Liver (tissue), 9 donors: Measurements from ENCODE around the gene RBMS3. TPM values are rescaled to one million over a fixed set of nuclear protein-coding genes. Genes with fewer than 3 reads are reported as not detected.

Experiments used
- DNase-seq: peaks from one replicate; pipeline ENCODE4 v3.0.0-alpha.2; 2017; ENCODE audit warnings: low spot score
- H3K27ac ChIP-seq, 2 donors: one replicate each; pipeline ENCODE4 v1.7.0; 2013; ENCODE audit warnings: inconsistent platforms in 2 of 2, low read length in 2 of 2, control low read depth in 1 of 2, low read depth in 1 of 2, mild to moderate bottlenecking in 1 of 2
- H3K27me3 ChIP-seq, 4 donors: one replicate each; pipeline versions ENCODE4 v1.6.1 to v1.7.0; 2013; ENCODE audit warnings: low read length in 3 of 4, inconsistent platforms in 1 of 4, mild to moderate bottlenecking in 1 of 4, moderate library complexity in 1 of 4; ENCODE audit not compliant: control insufficient read depth in 4 of 4, insufficient read depth in 4 of 4
- H3K36me3 ChIP-seq, 4 donors: one replicate each; pipeline versions ENCODE4 v1.6.1 to v1.7.0; 2013; ENCODE audit warnings: low read length in 3 of 4, mild to moderate bottlenecking in 3 of 4, low read depth in 1 of 4, moderate library complexity in 1 of 4; ENCODE audit not compliant: control insufficient read depth in 4 of 4, insufficient read depth in 3 of 4
- H3K4me1 ChIP-seq, 4 donors: one replicate each; pipeline versions ENCODE4 v1.6.1 to v1.7.0; 2013; ENCODE audit warnings: low read length in 3 of 4, mild to moderate bottlenecking in 3 of 4, moderate library complexity in 1 of 4; ENCODE audit not compliant: control insufficient read depth in 4 of 4, insufficient read depth in 4 of 4
- H3K4me3 ChIP-seq, 3 donors: one replicate each; pipeline versions ENCODE4 v1.6.1 to v1.7.0; 2013; ENCODE audit warnings: low read length in 3 of 3, control low read depth in 1 of 3, low read depth in 1 of 3, mild to moderate bottlenecking in 1 of 3
- H3K9ac ChIP-seq, 2 donors: one replicate each; pipeline ENCODE4 v1.7.0; 2013; ENCODE audit warnings: low read length in 2 of 2, mild to moderate bottlenecking in 2 of 2, moderate library complexity in 2 of 2, control low read depth in 1 of 2, low read depth in 1 of 2
- H3K9me3 ChIP-seq, 4 donors: one replicate each; pipeline versions ENCODE4 v1.6.1 to v1.7.0; 2013; ENCODE audit warnings: low read length in 3 of 4; ENCODE audit not compliant: control insufficient read depth in 4 of 4
- EGR1 ChIP-seq, 2 donors: IDR thresholded peaks; 2 replicates each; pipeline ENCODE4 v1.6.1; 2016 to 2018; ENCODE audit warnings: antibody characterized with exemption in 2 of 2, low read depth in 2 of 2
- FOXA1 ChIP-seq: IDR thresholded peaks from 2 replicates; pipeline ENCODE4 v1.6.1; 2016; ENCODE audit warnings: antibody characterized with exemption
- FOXA2 ChIP-seq: IDR thresholded peaks from 2 replicates; pipeline ENCODE4 v1.6.1; 2016; ENCODE audit warnings: antibody characterized with exemption
- GABPA ChIP-seq, 2 donors: IDR thresholded peaks in 1 of 2; conservative IDR thresholded peaks in 1 of 2; 2 replicates each; pipeline ENCODE4 v1.6.1; 2016; ENCODE audit warnings: antibody characterized with exemption in 2 of 2, mild to moderate bottlenecking in 1 of 2, moderate library complexity in 1 of 2
- HNF4A ChIP-seq, 2 donors: conservative IDR thresholded peaks; 2 replicates each; pipeline ENCODE4 v1.6.1; 2016; ENCODE audit warnings: antibody characterized with exemption in 2 of 2, mild to moderate bottlenecking in 2 of 2
- JUND ChIP-seq, 2 donors: IDR thresholded peaks; 2 replicates each; pipeline ENCODE4 v1.6.1; 2016; ENCODE audit warnings: antibody characterized with exemption in 2 of 2
- NR2F2 ChIP-seq: IDR thresholded peaks from 2 replicates; pipeline ENCODE4 v1.6.1; 2016; ENCODE audit warnings: antibody characterized with exemption
- RAD21 ChIP-seq, 2 donors: IDR thresholded peaks; 2 replicates each; pipeline ENCODE4 v1.6.1; 2016; ENCODE audit warnings: antibody characterized with exemption in 2 of 2, mild to moderate bottlenecking in 2 of 2
- RXRA ChIP-seq, 2 donors: IDR thresholded peaks; 2 replicates each; pipeline ENCODE4 v1.6.1; 2017 to 2018; ENCODE audit warnings: antibody characterized with exemption in 2 of 2, mild to moderate bottlenecking in 1 of 2
- SP1 ChIP-seq: IDR thresholded peaks from 2 replicates; pipeline ENCODE4 v1.6.1; 2018; ENCODE audit warnings: antibody characterized with exemption, mild to moderate bottlenecking
- YY1 ChIP-seq: IDR thresholded peaks from 2 replicates; pipeline ENCODE4 v1.6.1; 2016; ENCODE audit warnings: antibody characterized with exemption, mild to moderate bottlenecking
- WGBS: extraction: QIAGEN DNeasy Blood & Tissue Kit; methylation state at CpG from one replicate; pipeline ENCODE4 v1.1.7; 2013; 5-methylcytosine and 5-hydroxymethylcytosine counted together
- polyA plus RNA-seq, 2 donors: library from polyadenylated mRNA; stranded (reverse) in 1 of 2; unstranded in 1 of 2; fragments of 200-250 nt in 1 of 2; fragments of >200 nt in 1 of 2; fragmentation: Nextera tagmentation in 1 of 2; extraction: Ambion mirVana in 1 of 2; gene quantifications; one replicate each; pipeline versions ENCODE4 v1.2.1 to v1.2.3, GENCODE V29; 2013 to 2015
- total RNA-seq, 2 donors: library from RNA; depleted of rRNA; stranded (reverse); fragments of >200 nt; gene quantifications; one replicate each; pipeline ENCODE4 v1.2.3, GENCODE V29; 2014
- TF ChIP-seq, protein P1 (sequence below): IDR thresholded peaks from 2 replicates; pipeline ENCODE4 v1.6.1; 2016; ENCODE audit warnings: antibody characterized with exemption
- TF ChIP-seq, protein P2 (sequence below): IDR thresholded peaks from 2 replicates; pipeline ENCODE4 v1.6.1; 2016; ENCODE audit warnings: antibody characterized with exemption
- TF ChIP-seq, protein P3 (sequence below): IDR thresholded peaks from 2 replicates; pipeline ENCODE4 v1.6.1; 2016; ENCODE audit warnings: antibody characterized with exemption
- TF ChIP-seq, protein P4 (sequence below): fragments of 150-350 bp; IDR thresholded peaks from 2 replicates; pipeline ENCODE4 v1.5.1; 2017; ENCODE audit warnings: improper control_type of control experiment, low read depth, low read length; ENCODE audit not compliant: missing input control
- TF ChIP-seq, protein P5 (sequence below): IDR thresholded peaks from 2 replicates; pipeline ENCODE4 v1.6.1; 2016; ENCODE audit warnings: antibody characterized with exemption, mild to moderate bottlenecking
- donor health status: healthy.
- donor health status: healthy.
- donor health status: healthy.
- donor health status: healthy.
- donor health status: healthy.

The RBMS3 gene
- total and polyA plus RNA-seq, 4 donors, result 1.2 to 14.9 (median 9.3) TPM

DNA sequence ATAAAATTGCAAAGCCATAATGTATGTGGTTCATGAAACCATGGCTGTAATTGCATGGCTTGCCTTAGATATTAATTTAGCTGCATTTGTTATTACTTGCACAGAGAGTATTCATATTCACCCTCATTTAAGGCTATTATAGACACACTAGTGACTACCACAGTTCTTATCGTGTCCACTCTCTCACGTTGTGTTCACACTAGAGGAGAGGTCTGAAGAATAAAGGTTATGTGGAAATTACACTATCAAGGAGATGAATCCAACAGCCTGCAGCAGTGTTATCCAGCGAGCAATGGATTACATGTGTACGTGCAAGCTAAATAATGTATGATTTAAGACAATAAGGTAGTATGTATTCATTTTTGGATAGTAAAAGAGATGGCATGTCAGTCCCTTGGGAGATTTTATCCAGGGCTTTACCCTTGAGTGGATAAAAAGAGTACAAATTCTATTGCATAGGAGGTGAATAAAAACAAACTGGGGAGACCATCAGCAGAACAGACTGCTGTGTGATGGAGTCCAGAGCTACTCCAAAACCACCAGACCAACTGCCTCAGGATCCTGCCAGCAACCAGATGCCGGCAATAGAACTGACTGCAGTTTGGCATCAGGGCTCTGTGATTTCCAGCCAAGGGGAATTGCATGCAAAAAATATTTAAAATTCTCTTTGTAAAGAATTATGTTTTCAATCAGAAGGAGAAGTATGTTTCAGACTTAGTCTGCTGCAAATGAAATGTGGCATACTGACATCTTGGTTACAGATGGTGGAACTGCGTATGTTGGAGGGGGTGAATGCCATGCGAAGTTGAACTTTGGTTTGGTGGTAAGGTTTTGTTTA is 146.6 kb downstream of the RBMS3 start:
- DNase-seq, result no peak
- no peak overlapping the region for H3K27ac ChIP-seq
- 89% methylated on average over 7 of the region's 7 CpGs for WGBS

DNA sequence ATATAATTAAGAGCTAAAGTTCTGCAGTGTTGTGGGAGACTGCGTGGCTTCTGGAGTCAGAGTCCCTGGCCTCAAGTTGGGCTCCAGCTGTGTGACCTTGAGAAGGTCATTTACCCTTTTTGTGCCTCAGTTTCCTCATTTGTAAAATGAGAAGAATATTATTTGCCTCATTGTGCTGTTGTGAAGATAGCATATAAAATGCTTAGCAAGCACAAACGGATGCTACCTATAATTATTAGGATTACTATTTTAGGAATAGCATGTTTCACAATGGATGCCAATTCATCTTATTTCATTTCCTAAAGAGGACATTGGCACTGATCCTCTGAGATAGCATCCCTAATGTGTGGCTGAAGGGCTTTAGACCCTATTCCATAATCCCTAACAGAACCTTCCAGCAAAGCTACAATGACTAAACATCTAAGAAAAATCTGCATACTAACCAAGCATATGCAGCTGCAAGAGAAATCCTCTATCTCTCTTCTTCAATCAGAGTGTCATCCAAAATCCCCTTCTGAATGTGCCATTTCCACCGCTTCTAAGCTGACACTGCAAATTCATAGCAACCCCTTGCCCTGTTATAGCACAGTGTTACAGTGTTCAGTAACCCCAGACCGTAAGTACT is 148.3 kb downstream of the RBMS3 start:
- no peaks in the 10 kb centered on the region for H3K4me1 ChIP-seq
- H3K36me3 ChIP-seq, result no peaks in the 10 kb centered on the region
- no peak overlapping the region for H3K27ac ChIP-seq
- no peaks in the 10 kb centered on the region for H3K9me3 ChIP-seq
- no peak for DNase-seq
- WGBS, result 84% methylated on average over 4 of the region's 4 CpGs
- no peaks in the 10 kb centered on the region for H3K27me3 ChIP-seq
- no peak overlapping the region for H3K4me3 ChIP-seq
- peak; percentile 18 for TF ChIP-seq NR2F2
- TF ChIP-seq EGR1 (IDR thresholded peaks at IDR 0.05; ENCODE audit: low read depth in 2 of 2), result no peak
- H3K9ac ChIP-seq, result no peak overlapping the region

More for the DNA sequence above, 146.6 kb downstream of the RBMS3 start:
- Histone ChIP-seq H3K9me3 (no peaks in the 10 kb centered on the region), H3K27me3 (no peaks in the 10 kb centered on the region), H3K4me1 (no peaks in the 10 kb centered on the region), H3K36me3 (no peaks in the 10 kb centered on the region), H3K9ac (no peak overlapping the region), H3K4me3 (no peak overlapping the region)
- TF ChIP-seq GABPA (IDR thresholded peaks at IDR 0.05 in 1 of 2, conservative IDR thresholded peaks at IDR 0.05 in 1 of 2) (no peak), HNF4A (conservative IDR thresholded peaks at IDR 0.05) (no peak), RAD21 (IDR thresholded peaks at IDR 0.05) (no peak), JUND (IDR thresholded peaks at IDR 0.05) (no peak), FOXA1 (no peak)
- TF ChIP-seq, protein P1, sequence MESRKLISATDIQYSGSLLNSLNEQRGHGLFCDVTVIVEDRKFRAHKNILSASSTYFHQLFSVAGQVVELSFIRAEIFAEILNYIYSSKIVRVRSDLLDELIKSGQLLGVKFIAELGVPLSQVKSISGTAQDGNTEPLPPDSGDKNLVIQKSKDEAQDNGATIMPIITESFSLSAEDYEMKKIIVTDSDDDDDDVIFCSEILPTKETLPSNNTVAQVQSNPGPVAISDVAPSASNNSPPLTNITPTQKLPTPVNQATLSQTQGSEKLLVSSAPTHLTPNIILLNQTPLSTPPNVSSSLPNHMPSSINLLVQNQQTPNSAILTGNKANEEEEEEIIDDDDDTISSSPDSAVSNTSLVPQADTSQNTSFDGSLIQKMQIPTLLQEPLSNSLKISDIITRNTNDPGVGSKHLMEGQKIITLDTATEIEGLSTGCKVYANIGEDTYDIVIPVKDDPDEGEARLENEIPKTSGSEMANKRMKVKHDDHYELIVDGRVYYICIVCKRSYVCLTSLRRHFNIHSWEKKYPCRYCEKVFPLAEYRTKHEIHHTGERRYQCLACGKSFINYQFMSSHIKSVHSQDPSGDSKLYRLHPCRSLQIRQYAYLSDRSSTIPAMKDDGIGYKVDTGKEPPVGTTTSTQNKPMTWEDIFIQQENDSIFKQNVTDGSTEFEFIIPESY, result no peak

DNA sequence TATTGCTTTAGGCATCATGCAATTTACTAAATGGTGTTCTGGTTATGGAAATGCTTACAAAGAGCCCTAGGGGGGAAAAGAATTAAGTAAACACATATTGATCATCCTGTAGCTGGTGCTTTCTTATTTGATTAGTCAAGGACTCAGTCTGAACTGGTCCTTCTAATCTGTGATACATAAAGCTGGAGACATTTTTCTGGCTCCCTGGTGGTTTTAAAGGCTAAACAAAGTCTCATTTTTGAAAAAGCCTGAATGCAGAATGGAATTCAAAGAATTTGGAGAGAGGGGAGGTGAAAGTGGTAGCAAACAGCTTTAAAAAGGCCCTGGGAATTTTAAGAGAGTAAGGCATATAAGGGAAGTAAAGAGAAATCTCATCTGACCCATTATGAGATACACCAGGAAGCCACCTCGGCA is 149.7 kb downstream of the RBMS3 start:
- no peak overlapping the region for H3K4me3 ChIP-seq
- no peaks in the 10 kb centered on the region for H3K36me3 ChIP-seq
- H3K27ac ChIP-seq, result no peak overlapping the region
- H3K9ac ChIP-seq, result no peak overlapping the region
- DNase-seq, result no peak
- no peaks in the 10 kb centered on the region for H3K4me1 ChIP-seq
- no peaks in the 10 kb centered on the region for H3K27me3 ChIP-seq
- WGBS, result 34% methylated on average over 1 of the region's 1 CpG
- no peaks in the 10 kb centered on the region for H3K9me3 ChIP-seq
- TF ChIP-seq SP1 (no peak), RXRA (IDR thresholded peaks at IDR 0.05) (no peak), NR2F2 (no peak), GABPA (IDR thresholded peaks at IDR 0.05 in 1 of 2, conservative IDR thresholded peaks at IDR 0.05 in 1 of 2) (no peak), FOXA2 (no peak), JUND (IDR thresholded peaks at IDR 0.05) (no peak), YY1 (no peak), EGR1 (IDR thresholded peaks at IDR 0.05; ENCODE audit: low read depth in 2 of 2) (no peak)
- TF ChIP-seq, protein P2, sequence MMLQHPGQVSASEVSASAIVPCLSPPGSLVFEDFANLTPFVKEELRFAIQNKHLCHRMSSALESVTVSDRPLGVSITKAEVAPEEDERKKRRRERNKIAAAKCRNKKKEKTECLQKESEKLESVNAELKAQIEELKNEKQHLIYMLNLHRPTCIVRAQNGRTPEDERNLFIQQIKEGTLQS, result no peak
- TF ChIP-seq, protein P1, result no peak
- TF ChIP-seq, protein P3, sequence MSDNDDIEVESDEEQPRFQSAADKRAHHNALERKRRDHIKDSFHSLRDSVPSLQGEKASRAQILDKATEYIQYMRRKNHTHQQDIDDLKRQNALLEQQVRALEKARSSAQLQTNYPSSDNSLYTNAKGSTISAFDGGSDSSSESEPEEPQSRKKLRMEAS, result no peak
- TF ChIP-seq, protein P4, sequence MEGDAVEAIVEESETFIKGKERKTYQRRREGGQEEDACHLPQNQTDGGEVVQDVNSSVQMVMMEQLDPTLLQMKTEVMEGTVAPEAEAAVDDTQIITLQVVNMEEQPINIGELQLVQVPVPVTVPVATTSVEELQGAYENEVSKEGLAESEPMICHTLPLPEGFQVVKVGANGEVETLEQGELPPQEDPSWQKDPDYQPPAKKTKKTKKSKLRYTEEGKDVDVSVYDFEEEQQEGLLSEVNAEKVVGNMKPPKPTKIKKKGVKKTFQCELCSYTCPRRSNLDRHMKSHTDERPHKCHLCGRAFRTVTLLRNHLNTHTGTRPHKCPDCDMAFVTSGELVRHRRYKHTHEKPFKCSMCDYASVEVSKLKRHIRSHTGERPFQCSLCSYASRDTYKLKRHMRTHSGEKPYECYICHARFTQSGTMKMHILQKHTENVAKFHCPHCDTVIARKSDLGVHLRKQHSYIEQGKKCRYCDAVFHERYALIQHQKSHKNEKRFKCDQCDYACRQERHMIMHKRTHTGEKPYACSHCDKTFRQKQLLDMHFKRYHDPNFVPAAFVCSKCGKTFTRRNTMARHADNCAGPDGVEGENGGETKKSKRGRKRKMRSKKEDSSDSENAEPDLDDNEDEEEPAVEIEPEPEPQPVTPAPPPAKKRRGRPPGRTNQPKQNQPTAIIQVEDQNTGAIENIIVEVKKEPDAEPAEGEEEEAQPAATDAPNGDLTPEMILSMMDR, result no peak
- TF ChIP-seq, protein P5, sequence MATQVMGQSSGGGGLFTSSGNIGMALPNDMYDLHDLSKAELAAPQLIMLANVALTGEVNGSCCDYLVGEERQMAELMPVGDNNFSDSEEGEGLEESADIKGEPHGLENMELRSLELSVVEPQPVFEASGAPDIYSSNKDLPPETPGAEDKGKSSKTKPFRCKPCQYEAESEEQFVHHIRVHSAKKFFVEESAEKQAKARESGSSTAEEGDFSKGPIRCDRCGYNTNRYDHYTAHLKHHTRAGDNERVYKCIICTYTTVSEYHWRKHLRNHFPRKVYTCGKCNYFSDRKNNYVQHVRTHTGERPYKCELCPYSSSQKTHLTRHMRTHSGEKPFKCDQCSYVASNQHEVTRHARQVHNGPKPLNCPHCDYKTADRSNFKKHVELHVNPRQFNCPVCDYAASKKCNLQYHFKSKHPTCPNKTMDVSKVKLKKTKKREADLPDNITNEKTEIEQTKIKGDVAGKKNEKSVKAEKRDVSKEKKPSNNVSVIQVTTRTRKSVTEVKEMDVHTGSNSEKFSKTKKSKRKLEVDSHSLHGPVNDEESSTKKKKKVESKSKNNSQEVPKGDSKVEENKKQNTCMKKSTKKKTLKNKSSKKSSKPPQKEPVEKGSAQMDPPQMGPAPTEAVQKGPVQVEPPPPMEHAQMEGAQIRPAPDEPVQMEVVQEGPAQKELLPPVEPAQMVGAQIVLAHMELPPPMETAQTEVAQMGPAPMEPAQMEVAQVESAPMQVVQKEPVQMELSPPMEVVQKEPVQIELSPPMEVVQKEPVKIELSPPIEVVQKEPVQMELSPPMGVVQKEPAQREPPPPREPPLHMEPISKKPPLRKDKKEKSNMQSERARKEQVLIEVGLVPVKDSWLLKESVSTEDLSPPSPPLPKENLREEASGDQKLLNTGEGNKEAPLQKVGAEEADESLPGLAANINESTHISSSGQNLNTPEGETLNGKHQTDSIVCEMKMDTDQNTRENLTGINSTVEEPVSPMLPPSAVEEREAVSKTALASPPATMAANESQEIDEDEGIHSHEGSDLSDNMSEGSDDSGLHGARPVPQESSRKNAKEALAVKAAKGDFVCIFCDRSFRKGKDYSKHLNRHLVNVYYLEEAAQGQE, result no peak
